GM21423 (cell line): ENCODE results near the gene PDXP.

Experiments
- ATAC-seq: cut with Tn5 transposase; IDR thresholded peaks from one replicate; pipeline ENCODE4 v1.9.1; 2021; ENCODE audit warnings: mild to moderate bottlenecking, moderate library complexity; ENCODE audit not compliant: unreplicated experiment

Gene PDXP

GRCh38 chr22:37627545-37627944 is 31.0 kb upstream of the PDXP start:
- ATAC-seq = no peak

GRCh38 chr22:37628830-37629229 is 29.7 kb upstream of the PDXP start:
- ATAC-seq = no peak

GRCh38 chr22:37629928-37630327 is 28.6 kb upstream of the PDXP start:
- no peak for ATAC-seq

GRCh38 chr22:37630839-37631435 is 27.6 kb upstream of the PDXP start:
- ATAC-seq = no peak

GRCh38 chr22:37631448-37632173 is 26.9 kb upstream of the PDXP start:
- ATAC-seq = no peak

- no peak for ATAC-seq
Observed at GRCh38 chr22:37632174-37633088, 26.1 kb upstream of the PDXP start.

GRCh38 chr22:37633089-37633624 is 25.4 kb upstream of the PDXP start:
- ATAC-seq = peak; percentile 55

- peak; percentile 54 for ATAC-seq
Observed at GRCh38 chr22:37633625-37634416, 24.7 kb upstream of the PDXP start.

- ATAC-seq = no peak
Observed at GRCh38 chr22:37634417-37634924, 24.1 kb upstream of the PDXP start.

GRCh38 chr22:37635157-37635556 is 23.4 kb upstream of the PDXP start:
- ATAC-seq = no peak

- no peak for ATAC-seq
Observed at GRCh38 chr22:37636186-37636948, 22.2 kb upstream of the PDXP start.

- no peak for ATAC-seq
Observed at GRCh38 chr22:37636949-37637273, 21.6 kb upstream of the PDXP start.

- ATAC-seq = no peak
Observed at GRCh38 chr22:37638391-37639069, 20.0 kb upstream of the PDXP start.

GRCh38 chr22:37639070-37639760 is 19.3 kb upstream of the PDXP start, which contains the start of gene SH3BP1:
SH3BP1 (plus strand) TSS chr22:37639669; CDS start chr22:37639788, 119 bp downstream.
- no peak for ATAC-seq

GRCh38 chr22:37639771-37640590 is 18.5 kb upstream of the PDXP start:
- no peak for ATAC-seq

GRCh38 chr22:37640591-37641560 is 17.6 kb upstream of the PDXP start:
- no peak for ATAC-seq

GRCh38 chr22:37641561-37641949 is 17.0 kb upstream of the PDXP start:
- ATAC-seq = no peak
